Measurements from ENCODE around the gene CYP19A1. TPM values are rescaled to one million over a fixed set of nuclear protein-coding genes. Genes with fewer than 3 reads are reported as not detected.

The CYP19A1 gene
- total and polyA plus RNA-seq, 2 donors (not counting 1 experiment from before 2014, with no cell fraction given): not detected

GRCh38 chr15:51253366-51253765, 85.0 kb downstream of the CYP19A1 start:
- H2AFZ ChIP-seq (ENCODE audit: insufficient read depth, low read depth, low read length, poor library complexity, severe bottlenecking): no peak overlapping the region
- H3K27ac ChIP-seq (ENCODE audit: low read length in 2 of 2): no peak overlapping the region
- no peaks in the 10 kb centered on the region for H3K79me2 ChIP-seq (ENCODE audit: control insufficient read depth, insufficient read depth, low read length)
- H3K4me1 ChIP-seq (ENCODE audit: control insufficient read depth in 2 of 2, insufficient read depth in 2 of 2, low read length in 2 of 2): no peaks in the 10 kb centered on the region
- H3K36me3 ChIP-seq (replicated peaks in 1 of 2; ENCODE audit: control extremely low read depth in 1 of 2, control insufficient read depth in 1 of 2, extremely low read depth in 1 of 2, insufficient read depth in 2 of 2, low read length in 1 of 2): no peaks in the 10 kb centered on the region
- WGBS (ENCODE audit: insufficient coverage): no CpG with 5 or more reads among the region's 2 CpGs
- H3K27me3 ChIP-seq (replicated peaks in 1 of 4; ENCODE audit: control extremely low read depth in 1 of 4, control insufficient read depth in 3 of 4, insufficient read depth in 4 of 4, low read length in 3 of 4): peaks cover 0 to 18% (median 5%) of the 10 kb centered on the region in 4 experiments
- POLR2A ChIA-PET: no interaction called here
- H3K4me2 ChIP-seq (replicated peaks; ENCODE audit: low read depth, low read length, poor library complexity, severe bottlenecking): no peak overlapping the region
- H3K4me1 Mint-ChIP-seq: no peaks in the 10 kb centered on the region
- ATAC-seq (ENCODE audit: low read depth): no peak
- no peak overlapping the region for H3K27ac Mint-ChIP-seq
- H3K4me3 ChIP-seq (ENCODE audit: control extremely low read depth in 1 of 5, extremely low read depth in 1 of 5, insufficient read depth in 1 of 5, low read depth in 2 of 5, low read length in 4 of 5): no peak overlapping the region
- no peak overlapping the region for H3K4me3 Mint-ChIP-seq
- no peak for TF ChIP-seq CTCF (IDR thresholded peaks at IDR 0.05)
- TF ChIP-seq EZH2 (IDR thresholded peaks at IDR 0.05; ENCODE audit: borderline replicate concordance, insufficient read depth, low read depth, low read length, poor library complexity, severe bottlenecking): no peak
- H4K20me1 ChIP-seq (ENCODE audit: control insufficient read depth, insufficient read depth, low read length, poor library complexity, severe bottlenecking): no peaks in the 10 kb centered on the region
- peaks cover 35% of the 10 kb centered on the region for H3K27me3 Mint-ChIP-seq
- no peak for DNase-seq
- no peaks in the 10 kb centered on the region for H3K9me3 Mint-ChIP-seq (ENCODE audit: insufficient read depth)
- no peaks in the 10 kb centered on the region for H3K9me3 ChIP-seq (ENCODE audit: control extremely low read depth in 1 of 3, control insufficient read depth in 2 of 3, insufficient read depth in 1 of 3, low read length in 2 of 3)
- CTCF ChIA-PET: no interaction called here
- intact Hi-C loops (cut with micrococcal nuclease): no loop called here
- no peak overlapping the region for H3K9ac ChIP-seq (ENCODE audit: low read length)

GRCh38 chr15:51252671-51253070, 85.7 kb downstream of the CYP19A1 start:
- no peak overlapping the region for H2AFZ ChIP-seq (ENCODE audit: insufficient read depth, low read depth, low read length, poor library complexity, severe bottlenecking)
- no peak overlapping the region for H3K27ac ChIP-seq (ENCODE audit: low read length in 2 of 2)
- H3K4me3 ChIP-seq (ENCODE audit: control extremely low read depth in 1 of 5, extremely low read depth in 1 of 5, insufficient read depth in 1 of 5, low read depth in 2 of 5, low read length in 4 of 5): no peak overlapping the region
- peaks cover 0 to 12% (median 5%) of the 10 kb centered on the region in 4 experiments for H3K27me3 ChIP-seq (replicated peaks in 1 of 4; ENCODE audit: control extremely low read depth in 1 of 4, control insufficient read depth in 3 of 4, insufficient read depth in 4 of 4, low read length in 3 of 4)
- Mint-ChIP-seq H3K27ac (no peak overlapping the region), H3K4me3 (no peak overlapping the region), H3K4me1 (no peaks in the 10 kb centered on the region), H3K27me3 (peaks cover 38% of the 10 kb centered on the region), H3K9me3 (ENCODE audit: insufficient read depth) (no peaks in the 10 kb centered on the region)
- no peak for DNase-seq
- intact Hi-C loops (cut with micrococcal nuclease): no loop called here
- no peaks in the 10 kb centered on the region for H3K36me3 ChIP-seq (replicated peaks in 1 of 2; ENCODE audit: control extremely low read depth in 1 of 2, control insufficient read depth in 1 of 2, extremely low read depth in 1 of 2, insufficient read depth in 2 of 2, low read length in 1 of 2)
- CTCF ChIA-PET: no interaction called here
- WGBS (ENCODE audit: insufficient coverage): 100% methylated on average over 1 of the region's 3 CpGs
- TF ChIP-seq CTCF (IDR thresholded peaks at IDR 0.05) (no peak), EZH2 (IDR thresholded peaks at IDR 0.05; ENCODE audit: borderline replicate concordance, insufficient read depth, low read depth, low read length, poor library complexity, severe bottlenecking) (no peak)
- H3K4me2 ChIP-seq (replicated peaks; ENCODE audit: low read depth, low read length, poor library complexity, severe bottlenecking): no peak overlapping the region
- H3K79me2 ChIP-seq (ENCODE audit: control insufficient read depth, insufficient read depth, low read length): no peaks in the 10 kb centered on the region
- H3K4me1 ChIP-seq (ENCODE audit: control insufficient read depth in 2 of 2, insufficient read depth in 2 of 2, low read length in 2 of 2): no peaks in the 10 kb centered on the region
- H3K9me3 ChIP-seq (ENCODE audit: control extremely low read depth in 1 of 3, control insufficient read depth in 2 of 3, insufficient read depth in 1 of 3, low read length in 2 of 3): no peaks in the 10 kb centered on the region
- ATAC-seq (ENCODE audit: low read depth): no peak
- POLR2A ChIA-PET: no interaction called here
- H4K20me1 ChIP-seq (ENCODE audit: control insufficient read depth, insufficient read depth, low read length, poor library complexity, severe bottlenecking): no peaks in the 10 kb centered on the region
- no peak overlapping the region for H3K9ac ChIP-seq (ENCODE audit: low read length)
